Esophagus squamous epithelium (tissue), 4 donors: ENCODE results near the gene ARL4C.

ENCODE experiments used
- CTCF ChIP-seq, 6 experiments: fragments of 450-650 bp in 4 of 6; fragments of 200-600 bp in 2 of 6; sonication (generic) in 2 of 6; IDR thresholded peaks; one replicate each; pipeline ENCODE4 v1.5.1; 2016 to 2019; ENCODE audit warnings: antibody characterized with exemption in 6 of 6, mild to moderate bottlenecking in 4 of 6, moderate library complexity in 4 of 6
- POLR2A ChIP-seq, 4 donors: fragments of 450-650 bp; IDR thresholded peaks; one replicate each; pipeline ENCODE4 v1.6.1; 2017; ENCODE audit warnings: antibody characterized with exemption in 4 of 4, mild to moderate bottlenecking in 4 of 4, moderate library complexity in 3 of 4

GRCh38 chr2:234528410-234529148 is 31.7 kb upstream of the ARL4C start:
- no peak for TF ChIP-seq CTCF (IDR thresholded peaks at IDR 0.05)
- TF ChIP-seq POLR2A (IDR thresholded peaks at IDR 0.05): no peak
